ENCODE measurements around the gene SKAP1. TPM values are rescaled to one million over a fixed set of nuclear protein-coding genes. Genes with fewer than 3 reads are reported as not detected.

SKAP1 gene
- total and polyA plus RNA-seq, 2 donors from 2014 or later = 34.8 to 42.6 TPM

- Histone ChIP-seq H3K27me3 (ENCODE audit: control insufficient read depth, insufficient read depth, low read length) (peaks cover 3% of the 10 kb centered on the region), H3K9me3 (ENCODE audit: control insufficient read depth in 2 of 3, insufficient read depth in 1 of 3, low read length in 3 of 3) (no peaks in the 10 kb centered on the region), H3K4me3 (ENCODE audit: low read length in 3 of 3) (no peak overlapping the region), H3K4me1 (ENCODE audit: control insufficient read depth in 2 of 3, insufficient read depth in 2 of 3, low read depth in 1 of 3, low read length in 3 of 3) (peaks cover 0 to 3% (median 0%) of the 10 kb centered on the region in 3 donors), H3K36me3 (ENCODE audit: control insufficient read depth in 2 of 3, insufficient read depth in 3 of 3, low read length in 3 of 3) (peaks cover 0 to 2% (median 0%) of the 10 kb centered on the region in 3 donors), H3K9ac (ENCODE audit: low read length in 3 of 3) (no peak overlapping the region), H3K27ac (ENCODE audit: low read depth in 2 of 2, low read length in 2 of 2) (no peak overlapping the region)
- intact Hi-C loops (cut with DNase I) = no loop called here
- FAIRE-seq = no peak
- TF ChIP-seq CTCF (IDR thresholded peaks at IDR 0.05; ENCODE audit: borderline replicate concordance, extremely low read depth, insufficient read depth) = no peak
- DNase-seq = no peak
Measured at GRCh38 chr17:48144976-48145798, 284.8 kb downstream of the SKAP1 start.

- Histone ChIP-seq H3K9me3 (ENCODE audit: control insufficient read depth in 2 of 3, insufficient read depth in 1 of 3, low read length in 3 of 3) (no peaks in the 10 kb centered on the region), H3K36me3 (ENCODE audit: control insufficient read depth in 2 of 3, insufficient read depth in 3 of 3, low read length in 3 of 3) (peaks cover 0 to 2% (median 0%) of the 10 kb centered on the region in 3 donors), H3K4me3 (ENCODE audit: low read length in 3 of 3) (no peak overlapping the region), H3K4me1 (ENCODE audit: control insufficient read depth in 2 of 3, insufficient read depth in 2 of 3, low read depth in 1 of 3, low read length in 3 of 3) (peaks cover 0 to 3% (median 0%) of the 10 kb centered on the region in 3 donors), H3K27me3 (ENCODE audit: control insufficient read depth, insufficient read depth, low read length) (no peaks in the 10 kb centered on the region), H3K9ac (ENCODE audit: low read length in 3 of 3) (no peak overlapping the region), H3K27ac (ENCODE audit: low read depth in 2 of 2, low read length in 2 of 2) (no peak overlapping the region)
- DNase-seq (no peak), FAIRE-seq (no peak)
- intact Hi-C loops (cut with DNase I) = no loop called here
- TF ChIP-seq CTCF (IDR thresholded peaks at IDR 0.05; ENCODE audit: borderline replicate concordance, extremely low read depth, insufficient read depth) = no peak
Measured at GRCh38 chr17:48144231-48144630, 285.8 kb downstream of the SKAP1 start.

- intact Hi-C loops (cut with DNase I) = no loop called here
Measured at GRCh38 chr17:48143629-48144028, 286.4 kb downstream of the SKAP1 start.

More at GRCh38 chr17:48143629-48144028, 286.4 kb downstream of the SKAP1 start:
- H3K4me1 ChIP-seq (ENCODE audit: control insufficient read depth in 2 of 3, insufficient read depth in 2 of 3, low read depth in 1 of 3, low read length in 3 of 3) = peaks cover 0 to 3% (median 0%) of the 10 kb centered on the region in 3 donors
- no peaks in the 10 kb centered on the region for H3K27me3 ChIP-seq (ENCODE audit: control insufficient read depth, insufficient read depth, low read length)
- FAIRE-seq (no peak), DNase-seq (no peak)
- no peak for TF ChIP-seq CTCF (IDR thresholded peaks at IDR 0.05; ENCODE audit: borderline replicate concordance, extremely low read depth, insufficient read depth)
- no peak overlapping the region for H3K27ac ChIP-seq (ENCODE audit: low read depth in 2 of 2, low read length in 2 of 2)
- no peaks in the 10 kb centered on the region for H3K9me3 ChIP-seq (ENCODE audit: control insufficient read depth in 2 of 3, insufficient read depth in 1 of 3, low read length in 3 of 3)
- no peak overlapping the region for H3K4me3 ChIP-seq (ENCODE audit: low read length in 3 of 3)
- H3K9ac ChIP-seq (ENCODE audit: low read length in 3 of 3) = no peak overlapping the region
- peaks cover 0 to 2% (median 0%) of the 10 kb centered on the region in 3 donors for H3K36me3 ChIP-seq (ENCODE audit: control insufficient read depth in 2 of 3, insufficient read depth in 3 of 3, low read length in 3 of 3)

All from kidney (tissue), 14 donors.